Camera-type eye (tissue), 1 donor: ENCODE data around the gene ING2. TPM values are rescaled to one million over a fixed set of nuclear protein-coding genes. Genes with fewer than 3 reads are reported as not detected.

Experiments
- total RNA-seq: library from RNA; depleted of rRNA; stranded (reverse); fragments of >200 nt; gene quantifications from one replicate; pipeline ENCODE4 v1.2.3, GENCODE V29; 2014

Gene ING2
- 42.0 TPM for total RNA-seq

DNA sequence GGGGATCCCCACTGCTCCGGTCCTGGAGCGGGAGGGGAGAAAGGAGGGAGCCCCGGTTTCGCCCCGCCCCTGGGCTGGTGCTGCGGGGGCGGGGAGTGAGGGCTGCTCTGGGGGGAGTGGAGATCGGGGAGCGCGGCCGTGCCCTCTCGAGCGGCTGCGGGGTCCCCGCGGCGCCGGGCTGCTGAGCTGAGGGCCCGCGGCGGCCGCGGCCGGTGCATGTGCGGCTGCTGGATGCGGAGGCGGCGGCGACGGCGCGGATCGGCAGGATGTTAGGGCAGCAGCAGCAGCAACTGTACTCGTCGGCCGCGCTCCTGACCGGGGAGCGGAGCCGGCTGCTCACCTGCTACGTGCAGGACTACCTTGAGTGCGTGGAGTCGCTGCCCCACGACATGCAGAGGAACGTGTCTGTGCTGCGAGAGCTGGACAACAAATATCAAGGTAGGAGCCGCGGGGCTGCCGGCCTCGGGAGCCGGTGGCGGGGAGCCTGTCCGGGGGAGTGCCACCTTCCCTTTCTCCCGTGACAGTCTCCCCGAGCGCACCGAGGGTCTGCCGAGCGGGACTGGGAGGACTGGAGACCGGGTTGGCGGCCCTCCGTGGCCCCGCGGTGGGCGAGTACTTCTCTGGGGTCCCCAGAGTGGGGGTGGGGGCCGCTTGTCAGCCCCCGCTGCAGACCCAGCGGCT lies at the start of gene ING2:
TSS of gene ING2 (plus strand) at position 129 of the 681 bp plus-strand sequence. CDS start at position 267, 138 bp downstream.

Other genes starting within 250 kb of the ING2 start
- gene CLDN22, start 184.8 kb upstream of the ING2 start, total RNA-seq = not detected
- not detected for gene CLDN24, start 182.6 kb upstream of the ING2 start, total RNA-seq
- gene CDKN2AIP, start 60.4 kb upstream of the ING2 start, total RNA-seq = 34.6 TPM
- 27.8 TPM for gene RWDD4, start 154.1 kb downstream of the ING2 start, total RNA-seq
- 66.6 TPM for gene TRAPPC11, start 154.2 kb downstream of the ING2 start, total RNA-seq